Measurements from ENCODE around the gene PLD4. TPM values are rescaled to one million over a fixed set of nuclear protein-coding genes. Genes with fewer than 3 reads are reported as not detected.
"Not testable (repeated sequence)": the region's sequence is repeated elsewhere in the genome, so short reads cannot be mapped to it uniquely, and the experiment has no call there.

PLD4 gene
- total RNA-seq, 1 donor from 2014 or later: 0.27 TPM

GRCh38 chr14:104895786-104896661 lies 28.7 kb upstream of the PLD4 start:
- intact Hi-C loops (cut with micrococcal nuclease): no loop called here
- DNase-seq (peak; percentile 51), ATAC-seq (peak; percentile 8)

DNA sequence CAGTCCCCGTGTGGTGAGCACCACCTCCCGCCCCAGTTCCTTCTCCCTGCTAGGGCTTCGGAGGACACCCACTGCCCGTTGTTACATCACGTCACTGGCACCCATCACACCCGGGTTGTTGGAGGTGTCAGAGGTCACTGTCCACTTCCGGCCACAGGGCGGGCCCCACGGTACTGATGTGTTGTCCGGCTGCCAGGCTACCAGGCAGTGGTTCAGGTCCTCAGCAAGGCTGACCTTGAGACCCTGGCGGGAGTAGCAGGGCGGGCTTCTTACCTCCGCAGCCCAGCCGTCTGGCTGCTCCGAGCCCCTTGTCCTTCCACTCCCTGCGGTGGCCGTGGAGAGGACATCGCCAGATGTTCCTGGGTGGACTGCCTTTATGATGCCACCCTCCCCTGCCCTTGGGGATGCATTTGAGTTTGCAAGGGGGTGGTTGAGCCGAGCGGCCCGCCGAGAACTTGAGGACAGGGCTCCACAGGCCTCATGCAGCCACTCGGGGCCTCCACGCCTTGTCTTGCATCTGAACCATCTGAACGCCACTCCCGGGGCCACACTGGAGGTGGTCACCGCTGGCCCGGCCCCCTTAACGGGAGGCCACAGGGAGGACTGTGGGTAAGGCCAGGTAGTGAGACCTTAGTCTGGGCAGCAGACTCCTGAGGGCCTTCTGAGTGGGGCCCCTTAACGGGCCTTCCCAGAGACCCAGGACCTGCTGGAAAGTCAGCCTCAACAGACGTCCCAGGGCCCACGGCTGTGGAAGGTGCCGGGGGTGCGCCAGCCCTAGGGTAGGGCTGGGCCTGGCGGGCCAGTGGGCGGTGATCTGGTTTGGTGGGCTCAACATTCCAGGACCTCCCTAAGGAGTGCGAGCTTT lies 27.1 kb upstream of the PLD4 start:
- peak; percentile 29 for DNase-seq

DNA sequence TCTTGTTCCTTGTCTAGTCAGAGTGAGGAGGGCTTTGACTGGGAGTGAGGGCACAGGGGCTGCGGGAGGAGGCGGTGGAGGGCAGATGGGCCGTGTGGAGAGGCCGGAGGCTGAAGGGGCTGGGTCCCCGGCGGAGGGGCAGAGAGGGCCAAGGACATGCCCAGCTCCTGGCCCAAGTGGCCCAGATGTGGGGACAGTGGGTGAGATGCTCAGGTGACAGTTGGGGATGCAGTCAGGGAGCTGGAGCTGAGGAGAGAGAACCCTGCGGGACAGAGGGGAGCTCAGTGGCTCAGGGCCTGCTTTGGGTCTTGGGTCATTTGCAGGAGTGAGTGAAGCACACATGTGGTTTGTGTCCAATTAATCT lies 26.5 kb upstream of the PLD4 start:
- DNase-seq (no peak), ATAC-seq (no peak)
- intact Hi-C loops (cut with micrococcal nuclease): no loop called here

More for the DNA sequence above, 27.1 kb upstream of the PLD4 start:
- intact Hi-C loops (cut with micrococcal nuclease): no loop called here
- no peak for ATAC-seq

GRCh38 chr14:104898870-104899510 lies 25.7 kb upstream of the PLD4 start:
- intact Hi-C loops (cut with micrococcal nuclease): no loop called here
- no peak for ATAC-seq
- peak; percentile 32 for DNase-seq

GRCh38 chr14:104899781-104900180 lies 24.9 kb upstream of the PLD4 start:
- ATAC-seq: no peak
- DNase-seq: no peak
- intact Hi-C loops (cut with micrococcal nuclease): no loop called here

DNA sequence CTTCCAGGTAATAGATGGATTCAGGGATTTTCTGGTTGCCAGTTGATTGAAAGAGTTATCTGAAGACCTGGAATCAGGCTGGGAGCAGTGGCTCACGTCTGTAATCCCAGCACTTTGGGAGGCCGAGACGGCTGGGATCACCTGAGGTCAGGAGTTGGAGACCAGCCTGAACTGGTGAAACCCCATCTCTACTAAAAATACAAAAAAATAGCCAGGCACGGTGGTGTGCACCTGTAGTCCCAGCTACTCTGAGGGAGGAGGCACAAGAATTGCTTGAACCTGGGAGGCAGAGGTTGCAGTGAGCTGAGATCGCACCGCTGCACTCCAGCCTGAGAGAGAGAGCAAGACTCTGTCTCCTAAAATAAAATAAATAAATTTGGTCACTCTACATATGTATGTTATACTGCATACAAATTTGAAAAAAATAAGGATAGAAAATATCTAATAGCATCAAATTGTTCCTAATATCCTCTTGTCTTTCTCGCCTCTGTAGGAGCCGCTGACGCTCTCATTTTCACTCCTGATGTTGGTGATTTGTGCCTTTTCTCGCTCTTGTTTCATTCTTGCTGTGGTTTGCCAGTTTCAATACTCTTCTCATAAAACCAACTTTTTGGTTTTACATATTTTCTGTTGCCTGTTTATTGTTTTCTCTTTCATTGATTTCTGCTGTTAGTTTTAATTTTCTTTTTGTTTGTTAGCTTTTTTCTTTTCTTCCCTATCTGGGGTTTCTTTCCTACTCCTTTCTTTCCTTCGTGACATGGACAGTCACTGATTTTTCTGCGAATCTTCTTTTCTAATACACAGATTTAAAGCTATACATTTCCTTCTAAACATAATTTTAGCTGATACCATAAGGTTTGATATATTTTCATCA lies 23.8 kb upstream of the PLD4 start:
- DNase-seq (no peak), ATAC-seq (no peak)
- intact Hi-C loops (cut with micrococcal nuclease): no loop called here

DNA sequence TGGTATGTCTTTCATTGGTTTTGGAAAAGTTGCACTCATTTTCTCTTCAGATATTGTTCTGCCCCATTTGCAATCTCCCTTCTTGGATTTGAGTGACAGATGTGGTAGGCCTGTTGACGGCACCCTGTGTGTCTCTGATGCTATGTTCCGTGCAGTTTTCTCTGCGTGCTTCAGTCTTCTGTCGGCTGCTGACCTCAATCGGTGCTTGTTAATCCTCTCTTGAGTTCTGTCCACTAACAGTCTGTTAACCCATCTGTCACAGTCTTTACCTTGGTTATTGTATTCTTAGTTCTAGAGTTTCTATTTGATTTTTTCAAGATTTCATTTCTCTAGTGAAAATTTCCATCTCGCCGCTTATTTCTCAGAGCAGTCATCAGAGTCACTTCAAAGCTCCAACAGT lies 20.7 kb upstream of the PLD4 start:
- intact Hi-C loops (cut with micrococcal nuclease): no loop called here
- no peak for DNase-seq
- no peak for ATAC-seq

GRCh38 chr14:104904650-104905578 lies 19.8 kb upstream of the PLD4 start:
- intact Hi-C loops (cut with micrococcal nuclease); DNase-seq; ATAC-seq: not testable (repeated sequence)

- intact Hi-C loops (cut with micrococcal nuclease); ATAC-seq; DNase-seq: not testable (repeated sequence)
Observed at GRCh38 chr14:104905579-104905933, 19.1 kb upstream of the PLD4 start.

GRCh38 chr14:104908303-104908702 lies 16.4 kb upstream of the PLD4 start:
- DNase-seq: no peak
- no peak for ATAC-seq
- intact Hi-C loops (cut with micrococcal nuclease): no loop called here

DNA sequence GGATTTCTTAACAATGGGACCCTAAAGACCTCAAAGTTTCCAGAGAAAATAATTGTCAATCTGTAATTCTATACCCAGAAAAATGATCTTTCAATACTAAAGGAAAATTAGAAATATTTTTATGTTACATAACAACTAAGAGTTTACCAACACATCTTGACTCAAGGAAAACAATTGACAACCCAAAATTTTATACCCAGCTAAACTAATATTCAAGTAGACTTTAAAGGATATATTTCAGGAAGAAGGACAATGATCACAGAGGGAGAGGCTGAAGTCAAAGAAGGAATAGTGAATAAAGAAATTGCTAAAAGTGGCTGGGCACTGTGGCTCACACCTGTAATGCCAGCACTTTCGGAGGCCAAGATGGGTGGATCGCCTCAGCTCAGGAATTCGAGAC lies 12.6 kb upstream of the PLD4 start:
- DNase-seq (no peak), ATAC-seq (no peak)
- intact Hi-C loops (cut with micrococcal nuclease): no loop called here

- intact Hi-C loops (cut with micrococcal nuclease): no loop called here
- ATAC-seq: peak; percentile 86
- DNase-seq: no peak
Observed at GRCh38 chr14:104913435-104913834, 11.2 kb upstream of the PLD4 start.

DNA sequence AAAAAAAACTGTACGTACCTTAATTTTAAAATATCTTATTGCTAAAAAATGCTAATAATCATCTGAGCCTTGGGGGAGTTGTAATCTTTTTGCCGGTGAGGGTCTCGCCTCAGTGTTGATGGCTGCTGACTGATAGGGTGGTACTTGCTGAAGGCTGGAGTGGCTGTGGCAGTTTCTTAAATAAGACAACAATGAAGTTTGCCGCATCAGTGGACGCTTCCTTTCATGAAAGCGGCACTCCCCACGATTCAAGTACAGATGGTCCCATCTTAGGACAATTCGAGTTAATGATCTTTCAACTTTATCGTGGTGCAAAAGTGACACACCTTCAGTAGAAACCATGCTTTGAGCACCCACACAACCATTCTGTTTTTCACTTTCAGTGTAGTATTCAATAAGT lies 7.6 kb upstream of the PLD4 start:
- DNase-seq: no peak
- intact Hi-C loops (cut with micrococcal nuclease): no loop called here
- no peak for ATAC-seq

DNA sequence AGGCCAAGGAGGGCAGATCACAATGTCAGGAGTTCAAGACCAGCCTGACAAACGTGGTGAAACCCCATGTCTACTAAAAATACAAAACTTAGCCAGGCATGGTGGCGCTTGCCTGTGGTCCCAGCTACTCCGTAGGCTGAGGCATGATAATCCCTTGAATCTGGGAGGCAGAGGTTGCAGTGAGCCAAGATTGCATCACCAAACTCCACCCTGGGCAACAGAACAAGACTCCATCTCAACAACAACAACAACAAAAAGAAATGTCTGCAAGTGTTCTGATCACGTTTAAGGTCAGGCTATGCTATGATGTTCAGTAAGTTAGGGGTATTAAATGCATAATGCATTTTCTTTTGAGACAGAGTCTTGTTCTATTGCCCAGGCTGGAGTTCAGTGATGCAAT lies 6.7 kb upstream of the PLD4 start:
- intact Hi-C loops (cut with micrococcal nuclease): no loop called here
- ATAC-seq (no peak), DNase-seq (no peak)

DNA sequence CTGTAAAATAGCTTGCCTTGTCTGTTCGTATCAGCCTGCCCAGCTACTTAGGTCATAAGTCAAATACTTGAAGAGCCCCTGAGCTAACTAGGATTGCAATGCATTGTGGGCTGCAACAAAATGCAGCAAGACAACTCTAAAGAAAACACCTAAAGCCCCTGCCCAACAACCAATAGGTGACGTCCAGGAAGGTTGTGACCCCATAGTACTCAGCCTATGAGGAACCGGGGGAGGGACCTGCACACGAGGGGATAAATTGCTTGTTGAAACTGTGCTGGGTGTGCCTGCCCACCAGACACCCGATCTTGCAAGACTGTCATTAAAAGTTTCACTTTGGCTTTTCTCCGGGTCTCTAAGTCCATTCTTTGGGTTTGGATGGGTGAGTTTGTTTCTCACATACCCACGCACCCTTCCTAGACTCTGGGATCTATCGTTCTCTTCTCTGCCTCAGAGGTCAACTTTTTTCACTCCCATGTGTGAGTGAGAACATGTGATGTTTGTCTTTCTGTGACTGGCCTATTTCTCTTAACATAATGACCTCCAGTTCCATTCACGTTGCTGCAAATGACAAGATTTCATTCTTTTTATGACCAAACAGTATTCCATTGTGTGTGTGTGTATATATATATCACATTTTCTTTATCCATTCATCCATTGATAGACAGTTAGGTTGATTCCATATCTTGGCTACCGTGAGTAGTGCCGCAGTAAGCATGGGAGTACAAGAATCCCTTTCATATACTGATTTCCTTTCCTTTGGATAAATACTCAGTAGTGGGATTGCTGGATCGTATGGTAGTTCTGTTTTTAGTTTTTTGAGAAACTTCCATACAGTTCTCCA lies 5.3 kb upstream of the PLD4 start:
- intact Hi-C loops (cut with micrococcal nuclease); DNase-seq: not testable (repeated sequence)

DNA sequence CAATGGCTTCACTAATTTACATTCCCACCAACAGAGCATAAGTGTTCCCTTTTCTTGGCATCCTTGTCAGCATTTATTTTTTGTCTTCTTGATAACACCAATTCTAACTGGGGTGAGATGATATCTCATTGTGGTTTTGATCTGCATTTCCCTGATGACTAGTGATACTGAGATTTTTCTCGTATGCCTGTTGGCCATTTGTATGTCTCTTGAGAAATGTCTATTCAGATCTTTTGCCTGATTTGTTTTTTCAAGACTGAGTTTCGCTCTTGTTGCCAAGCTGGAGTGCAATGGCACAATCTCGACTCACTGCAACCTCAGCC lies 4.7 kb upstream of the PLD4 start:
- intact Hi-C loops (cut with micrococcal nuclease): no loop called here
- no peak for ATAC-seq
- DNase-seq: no peak

More for the DNA sequence above, 5.3 kb upstream of the PLD4 start:
- not testable (repeated sequence) for ATAC-seq

All from left ventricle myocardium superior (tissue), 1 donor.